DND-41 (cell line): Measurements from ENCODE around the gene DTWD2.

ENCODE experiments used
- ATAC-seq: fragments of 200-7000 bp; cut with Tn5 transposase; 3 replicates; pipeline ENCODE4 v1.9.1; 2021; ENCODE audit warnings: low read depth; ENCODE audit not compliant: insufficient read depth
- DNase-seq: peaks from one replicate; pipeline ENCODE4 v3.0.0-alpha.2; 2020
- H2AFZ ChIP-seq: 2 replicates; pipeline ENCODE4 v1.6.0; 2012; ENCODE audit warnings: low read depth, low read length
- H3K27ac ChIP-seq: 2 replicates; pipeline ENCODE4 v1.5.1; 2012; ENCODE audit warnings: low read length, inconsistent platforms
- H3K27me3 ChIP-seq: fragments of 200-600 bp; sonication (generic); 2 replicates; pipeline ENCODE4 v1.6.0; 2012; ENCODE audit warnings: low read length, mild to moderate bottlenecking, inconsistent platforms; ENCODE audit not compliant: insufficient read depth, poor library complexity
- H3K36me3 ChIP-seq: 2 replicates; pipeline ENCODE4 v1.5.1; 2012; ENCODE audit warnings: low read length, inconsistent platforms; ENCODE audit not compliant: insufficient read depth
- H3K4me1 ChIP-seq: 2 replicates; pipeline ENCODE4 v1.5.1; 2012; ENCODE audit warnings: mild to moderate bottlenecking, low read length; ENCODE audit not compliant: insufficient read depth
- H3K4me2 ChIP-seq: 2 replicates; pipeline ENCODE4 v1.6.0; 2012; ENCODE audit warnings: mild to moderate bottlenecking, moderate library complexity, low read length, inconsistent platforms; ENCODE audit not compliant: insufficient read depth
- H3K4me3 ChIP-seq, 2 experiments: fragments of 200-600 bp in 1 of 2; shearing (Covaris generic) in 1 of 2; 2 replicates each; pipeline ENCODE4 v1.5.1; 2012 to 2016; ENCODE audit warnings: inconsistent platforms in 2 of 2, low read length in 2 of 2, mild to moderate bottlenecking in 2 of 2, low read depth in 1 of 2, moderate library complexity in 1 of 2
- H3K79me2 ChIP-seq: 2 replicates; pipeline ENCODE4 v1.6.0; 2012; ENCODE audit warnings: low read length, inconsistent platforms; ENCODE audit not compliant: insufficient read depth
- H3K9ac ChIP-seq: 2 replicates; pipeline ENCODE4 v1.6.0; 2012; ENCODE audit warnings: low read depth, mild to moderate bottlenecking, inconsistent platforms, low read length, moderate library complexity
- H3K9me3 ChIP-seq: 2 replicates; pipeline ENCODE4 v1.5.1; 2012; ENCODE audit warnings: low read length, moderate library complexity, mild to moderate bottlenecking, inconsistent platforms; ENCODE audit not compliant: insufficient read depth, severe bottlenecking
- H4K20me1 ChIP-seq: 2 replicates; pipeline ENCODE4 v1.6.0; 2012; ENCODE audit warnings: low read length; ENCODE audit not compliant: insufficient read depth
- EZH2 ChIP-seq: IDR thresholded peaks from 3 replicates; pipeline ENCODE4 v1.6.1; 2012; ENCODE audit warnings: borderline replicate concordance, low read depth, mild to moderate bottlenecking, moderate library complexity, low read length, inconsistent platforms; ENCODE audit not compliant: severe bottlenecking
- TF ChIP-seq, protein P1 (sequence below): IDR thresholded peaks from 2 replicates; pipeline ENCODE4 v1.5.1; 2012; ENCODE audit warnings: borderline replicate concordance, low read length, moderate library complexity, mild to moderate bottlenecking; ENCODE audit not compliant: poor library complexity, severe bottlenecking; ENCODE audit errors: extremely low read depth

Gene DTWD2

DNA sequence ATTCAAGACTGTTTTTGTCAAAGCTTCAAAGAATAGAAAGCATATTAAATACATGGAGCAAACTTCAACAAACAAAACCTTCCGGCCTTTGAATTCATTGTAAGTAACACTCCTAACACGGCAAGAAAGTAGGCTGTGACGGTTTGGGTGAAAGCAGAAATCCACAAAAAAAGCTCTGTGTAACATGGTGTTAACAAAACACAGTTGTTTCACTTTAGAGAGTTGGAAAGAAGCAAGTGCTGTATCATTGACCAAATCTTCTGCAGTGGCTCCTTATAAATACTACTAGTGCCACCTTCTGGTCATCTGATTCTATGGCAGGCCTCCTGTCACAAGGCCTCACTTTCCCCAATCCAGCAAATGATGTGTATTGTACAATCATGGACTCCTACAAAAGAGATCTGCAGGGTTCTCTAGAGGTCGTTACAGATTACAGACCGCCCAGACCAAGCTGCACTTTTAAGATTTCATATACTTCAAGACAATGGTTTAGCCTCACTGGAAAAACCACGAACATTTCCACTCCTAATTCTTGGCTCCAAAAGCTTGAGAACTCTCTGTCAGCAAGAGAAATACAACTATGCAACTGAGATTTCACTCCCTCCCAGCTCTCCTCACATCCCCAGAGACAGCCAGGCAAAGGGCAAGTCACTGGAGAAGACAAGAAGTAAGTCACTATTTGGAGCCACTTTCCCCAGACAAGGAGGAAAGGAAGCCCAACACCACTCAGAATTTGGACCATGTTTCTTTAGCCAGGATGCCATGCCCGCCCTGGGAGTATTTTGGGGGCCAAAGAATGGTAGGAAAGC lies 196.2 kb downstream of the DTWD2 start:
- ATAC-seq (peak; percentile 90), DNase-seq (peak; percentile 46)
- no peaks in the 10 kb centered on the region for H3K4me1 ChIP-seq
- H3K9me3 ChIP-seq, result no peaks in the 10 kb centered on the region
- H3K4me2 ChIP-seq, result no peak overlapping the region
- H3K36me3 ChIP-seq, result no peaks in the 10 kb centered on the region
- H3K27me3 ChIP-seq, result no peaks in the 10 kb centered on the region
- no peaks in the 10 kb centered on the region for H3K79me2 ChIP-seq
- no peak overlapping the region for H2AFZ ChIP-seq
- H3K9ac ChIP-seq, result no peak overlapping the region
- H4K20me1 ChIP-seq, result no peaks in the 10 kb centered on the region
- H3K4me3 ChIP-seq, result no peak overlapping the region
- no peak overlapping the region for H3K27ac ChIP-seq
- TF ChIP-seq EZH2, result no peak
- TF ChIP-seq, protein P1, sequence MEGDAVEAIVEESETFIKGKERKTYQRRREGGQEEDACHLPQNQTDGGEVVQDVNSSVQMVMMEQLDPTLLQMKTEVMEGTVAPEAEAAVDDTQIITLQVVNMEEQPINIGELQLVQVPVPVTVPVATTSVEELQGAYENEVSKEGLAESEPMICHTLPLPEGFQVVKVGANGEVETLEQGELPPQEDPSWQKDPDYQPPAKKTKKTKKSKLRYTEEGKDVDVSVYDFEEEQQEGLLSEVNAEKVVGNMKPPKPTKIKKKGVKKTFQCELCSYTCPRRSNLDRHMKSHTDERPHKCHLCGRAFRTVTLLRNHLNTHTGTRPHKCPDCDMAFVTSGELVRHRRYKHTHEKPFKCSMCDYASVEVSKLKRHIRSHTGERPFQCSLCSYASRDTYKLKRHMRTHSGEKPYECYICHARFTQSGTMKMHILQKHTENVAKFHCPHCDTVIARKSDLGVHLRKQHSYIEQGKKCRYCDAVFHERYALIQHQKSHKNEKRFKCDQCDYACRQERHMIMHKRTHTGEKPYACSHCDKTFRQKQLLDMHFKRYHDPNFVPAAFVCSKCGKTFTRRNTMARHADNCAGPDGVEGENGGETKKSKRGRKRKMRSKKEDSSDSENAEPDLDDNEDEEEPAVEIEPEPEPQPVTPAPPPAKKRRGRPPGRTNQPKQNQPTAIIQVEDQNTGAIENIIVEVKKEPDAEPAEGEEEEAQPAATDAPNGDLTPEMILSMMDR, result peak; percentile 90

DNA sequence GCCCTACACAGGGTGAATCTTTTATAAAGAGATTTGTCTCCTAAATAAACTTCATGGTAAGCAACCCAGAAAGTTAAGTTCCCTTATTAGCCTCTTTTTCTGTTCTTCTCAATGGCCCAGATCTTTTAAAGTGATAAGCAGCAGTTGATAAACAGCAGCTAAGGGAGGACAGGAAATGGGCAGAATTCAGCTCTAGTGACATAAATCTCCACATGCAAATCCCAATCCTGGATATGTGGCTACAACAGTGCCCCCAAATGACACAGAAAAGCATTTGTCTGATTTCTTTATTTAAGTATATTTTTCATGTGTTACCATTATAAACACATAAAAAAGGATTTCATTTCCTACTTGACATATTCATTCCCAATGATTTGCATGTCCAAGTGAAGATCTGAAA lies 199.0 kb downstream of the DTWD2 start:
- DNase-seq (no peak), ATAC-seq (no peak)
- Histone ChIP-seq H3K4me1 (no peaks in the 10 kb centered on the region), H3K4me2 (no peak overlapping the region), H4K20me1 (no peaks in the 10 kb centered on the region), H3K79me2 (no peaks in the 10 kb centered on the region), H3K27ac (no peak overlapping the region), H3K9ac (no peak overlapping the region), H3K4me3 (no peak overlapping the region), H3K36me3 (no peaks in the 10 kb centered on the region), H3K9me3 (no peaks in the 10 kb centered on the region), H3K27me3 (no peaks in the 10 kb centered on the region), H2AFZ (no peak overlapping the region)
- no peak for TF ChIP-seq EZH2
- TF ChIP-seq, protein P1, result no peak

DNA sequence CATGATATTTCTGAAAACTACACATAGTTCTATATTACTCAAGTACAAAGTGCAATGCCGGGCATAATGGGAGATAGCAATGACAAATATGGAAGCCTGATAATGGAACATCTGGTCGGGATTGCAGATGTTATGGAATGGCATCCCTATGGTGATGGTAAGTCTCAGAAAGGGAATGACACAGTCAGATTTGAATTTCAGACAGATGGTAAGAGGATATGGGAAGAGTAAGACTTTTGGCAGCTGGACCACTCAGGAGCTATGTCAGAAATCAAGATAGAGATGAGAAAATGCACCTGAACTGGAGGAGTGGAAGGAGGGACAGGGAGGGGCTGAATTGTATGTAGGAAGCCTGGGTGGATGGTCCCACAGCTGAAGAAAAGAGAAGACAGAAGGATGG lies 200.0 kb downstream of the DTWD2 start:
- TF ChIP-seq, protein P1, result no peak
- no peak for TF ChIP-seq EZH2

More for the DNA sequence above, 200.0 kb downstream of the DTWD2 start:
- Histone ChIP-seq H3K9me3 (no peaks in the 10 kb centered on the region), H3K27ac (no peak overlapping the region), H2AFZ (no peak overlapping the region), H3K79me2 (no peaks in the 10 kb centered on the region), H3K36me3 (no peaks in the 10 kb centered on the region), H3K4me2 (no peak overlapping the region), H3K27me3 (no peaks in the 10 kb centered on the region), H3K4me3 (no peak overlapping the region), H3K9ac (no peak overlapping the region), H3K4me1 (no peaks in the 10 kb centered on the region), H4K20me1 (no peaks in the 10 kb centered on the region)
- no peak for ATAC-seq
- DNase-seq, result no peak
